MCF 10A (cell line): ENCODE data around the gene NPAS1. TPM values are rescaled to one million over a fixed set of nuclear protein-coding genes. Genes with fewer than 3 reads are reported as not detected.

Source experiments
- BruUV-seq: library from RNA; stranded (reverse); fragments of 400-500 nt; replicated peaks from 2 replicates; lab custom pipeline; 2021; lab: Mats Ljungman, UMichigan
- CTCF ChIA-PET: fragments of 300-600 bp; sonication (Branson Sonifier 250); formaldehyde crosslinking; extraction: SDS; loops from one replicate; lab custom pipeline; 2021; ENCODE audit warnings: antibody characterized with exemption, inconsistent platforms; lab: Yijun Ruan, JAX
- POLR2A ChIA-PET: fragments of 300-600, 350-650 bp; sonication (Branson Sonifier 250); formaldehyde crosslinking; extraction: SDS; loops from one replicate; lab custom pipeline; 2020; ENCODE audit warnings: antibody characterized with exemption, inconsistent platforms; lab: Yijun Ruan, JAX
- DNase-seq: peaks from one replicate; pipeline ENCODE4 v3.0.0-alpha.2; 2018; ENCODE audit not compliant: unreplicated experiment
- H3K27ac Mint-ChIP-seq: one replicate; pipeline ENCODE4 v1.8.0; 2022; ENCODE audit warnings: mild to moderate bottlenecking, low read depth, mixed read lengths; ENCODE audit not compliant: unreplicated experiment
- H3K27me3 Mint-ChIP-seq: one replicate; pipeline ENCODE4 v1.8.0; 2022; ENCODE audit warnings: mixed read lengths; ENCODE audit not compliant: insufficient read depth, unreplicated experiment
- H3K36me3 Mint-ChIP-seq: one replicate; pipeline ENCODE4 v1.8.0; 2022; ENCODE audit warnings: mild to moderate bottlenecking, moderate library complexity, mixed read lengths; ENCODE audit not compliant: insufficient read depth, unreplicated experiment
- H3K4me1 Mint-ChIP-seq: one replicate; pipeline ENCODE4 v1.8.0; 2022; ENCODE audit warnings: mixed read lengths; ENCODE audit not compliant: insufficient read depth, unreplicated experiment
- H3K4me3 Mint-ChIP-seq: one replicate; pipeline ENCODE4 v1.8.0; 2022; ENCODE audit warnings: mild to moderate bottlenecking, moderate library complexity, mixed read lengths; ENCODE audit not compliant: unreplicated experiment
- H3K9me3 Mint-ChIP-seq: one replicate; pipeline ENCODE4 v1.8.0; 2022; ENCODE audit warnings: mixed read lengths; ENCODE audit not compliant: unreplicated experiment
- CTCF ChIP-seq: fragments of 200-600 bp; IDR thresholded peaks from one replicate; pipeline ENCODE4 v1.8.0; 2022; ENCODE audit warnings: antibody characterized with exemption, mild to moderate bottlenecking; ENCODE audit not compliant: unreplicated experiment
- intact Hi-C: fragments of 100-400 bp; cut with micrococcal nuclease; formaldehyde crosslinking; loops from 2 replicates; pipeline ENCODE4 v1.14.1; 2022
- total RNA-seq: library from RNA; stranded (reverse); gene quantifications from 2 replicates; pipeline ENCODE4 v1.2.3, GENCODE V29; 2022

Gene NPAS1
- total RNA-seq, 1 experiment from 2014 or later, result 0.68 TPM

- Mint-ChIP-seq H3K4me1 (no peaks in the 10 kb centered on the region), H3K36me3 (peaks cover 80% of the 10 kb centered on the region), H3K27me3 (no peaks in the 10 kb centered on the region), H3K27ac (peak overlapping the region; percentile 59), H3K9me3 (no peaks in the 10 kb centered on the region), H3K4me3 (no peak overlapping the region)
- intact Hi-C loops, result no loop called here
- TF ChIP-seq CTCF, result no peak
- POLR2A ChIA-PET, result interaction anchor here (1.2 kb wide), 1 partner anchor 47 kb away, joined by 4 read pairs; the partner anchor contains the start of gene ZC3H4
- DNase-seq, result no peak
- no TSS peak for BruUV-seq
- CTCF ChIA-PET, result no interaction called here
Observed at GRCh38 chr19:47066376-47067214, 47.0 kb downstream of the NPAS1 start.

- DNase-seq, result no peak
- intact Hi-C loops, result no loop called here
- H3K27ac Mint-ChIP-seq, result no peak overlapping the region
- TF ChIP-seq CTCF, result no peak
- POLR2A ChIA-PET, result interaction anchor here (0.7 to 1.4 kb wide), 3 partner anchors 43 to 217 kb away, joined by 3 to 4 read pairs (median 4); partner anchors contain the start of genes AP2S1 and ZC3H4
- peaks cover 86% of the 10 kb centered on the region for H3K36me3 Mint-ChIP-seq
- H3K27me3 Mint-ChIP-seq, result no peaks in the 10 kb centered on the region
- H3K9me3 Mint-ChIP-seq, result no peaks in the 10 kb centered on the region
- H3K4me3 Mint-ChIP-seq, result no peak overlapping the region
- no peaks in the 10 kb centered on the region for H3K4me1 Mint-ChIP-seq
- CTCF ChIA-PET, result no interaction called here
- BruUV-seq, result no TSS peak
Observed at GRCh38 chr19:47067215-47067847, 47.7 kb downstream of the NPAS1 start.

GRCh38 chr19:47068246-47068645, 48.6 kb downstream of the NPAS1 start:
- Mint-ChIP-seq H3K27ac (no peak overlapping the region), H3K4me1 (no peaks in the 10 kb centered on the region), H3K4me3 (no peak overlapping the region), H3K9me3 (no peaks in the 10 kb centered on the region), H3K27me3 (no peaks in the 10 kb centered on the region), H3K36me3 (peaks cover 92% of the 10 kb centered on the region)
- no peak for DNase-seq
- CTCF ChIA-PET, result interaction anchor here (0.6 kb wide), 2 partner anchors 11 to 26 kb away, joined by 3 to 5 read pairs; no protein-coding TSS in a partner anchor
- POLR2A ChIA-PET, result interaction anchor here (0.7 to 1.4 kb wide), 3 partner anchors 42 to 218 kb away, joined by 3 to 4 read pairs (median 4); partner anchors contain the start of genes AP2S1 and ZC3H4
- no peak for TF ChIP-seq CTCF
- intact Hi-C loops, result no loop called here
- no TSS peak for BruUV-seq

- no peaks in the 10 kb centered on the region for H3K4me1 Mint-ChIP-seq
- H3K27ac Mint-ChIP-seq, result no peak overlapping the region
- ChIA-PET CTCF (no interaction called here), POLR2A (no interaction called here)
- TF ChIP-seq CTCF, result no peak
- intact Hi-C loops, result no loop called here
- no peak for DNase-seq
- H3K9me3 Mint-ChIP-seq, result no peaks in the 10 kb centered on the region
- BruUV-seq, result no TSS peak
- peaks cover 91% of the 10 kb centered on the region for H3K36me3 Mint-ChIP-seq
- no peaks in the 10 kb centered on the region for H3K27me3 Mint-ChIP-seq
- H3K4me3 Mint-ChIP-seq, result no peak overlapping the region
Observed at GRCh38 chr19:47068876-47069406, 49.3 kb downstream of the NPAS1 start.
